ENCODE results near the gene ACAA1.
"Not testable (repeated sequence)": the region's sequence is repeated elsewhere in the genome, so short reads cannot be mapped to it uniquely, and the experiment has no call there.

The ACAA1 gene

GRCh38 chr3:38137615-38138348 lies 855 bp upstream of the ACAA1 start:
- TF ChIP-seq CTCF (IDR thresholded peaks at IDR 0.05; ENCODE audit: extremely low read depth, insufficient read depth, missing control alignments) = no peak
- in situ Hi-C loops (cut with MboI; ENCODE audit: low pct_unique_long_range_greater_than_20kb, low sequenced_read_pairs, unreplicated experiment) = no loop called here
- peak; percentile 52 for DNase-seq (ENCODE audit: low spot score)

- TF ChIP-seq CTCF (IDR thresholded peaks at IDR 0.05; ENCODE audit: extremely low read depth, insufficient read depth, missing control alignments) = no peak
- in situ Hi-C loops (cut with MboI; ENCODE audit: low pct_unique_long_range_greater_than_20kb, low sequenced_read_pairs, unreplicated experiment) = no loop called here
- peak; percentile 43 for DNase-seq (ENCODE audit: low spot score)
Observed at GRCh38 chr3:38136393-38136776, 542 bp downstream of the ACAA1 start.

- in situ Hi-C loops (cut with MboI; ENCODE audit: low pct_unique_long_range_greater_than_20kb, low sequenced_read_pairs, unreplicated experiment); DNase-seq (ENCODE audit: low spot score): not testable (repeated sequence)
Observed at GRCh38 chr3:38135621-38136277, 1.2 kb downstream of the ACAA1 start.

- in situ Hi-C loops (cut with MboI; ENCODE audit: low pct_unique_long_range_greater_than_20kb, low sequenced_read_pairs, unreplicated experiment); DNase-seq (ENCODE audit: low spot score): not testable (repeated sequence)
Observed at GRCh38 chr3:38134517-38135143, 2.3 kb downstream of the ACAA1 start.

- no peak for TF ChIP-seq CTCF (IDR thresholded peaks at IDR 0.05; ENCODE audit: extremely low read depth, insufficient read depth, missing control alignments)
- in situ Hi-C loops (cut with MboI; ENCODE audit: low pct_unique_long_range_greater_than_20kb, low sequenced_read_pairs, unreplicated experiment) = no loop called here
- DNase-seq (ENCODE audit: low spot score) = no peak
Observed at GRCh38 chr3:38133557-38134405, 3.1 kb downstream of the ACAA1 start.

GRCh38 chr3:38133209-38133556 lies 3.7 kb downstream of the ACAA1 start:
- in situ Hi-C loops (cut with MboI; ENCODE audit: low pct_unique_long_range_greater_than_20kb, low sequenced_read_pairs, unreplicated experiment) = no loop called here
- DNase-seq (ENCODE audit: low spot score) = no peak
- no peak for TF ChIP-seq CTCF (IDR thresholded peaks at IDR 0.05; ENCODE audit: extremely low read depth, insufficient read depth, missing control alignments)

- DNase-seq (ENCODE audit: low spot score) = no peak
- peak; percentile 71 for TF ChIP-seq CTCF (IDR thresholded peaks at IDR 0.05; ENCODE audit: extremely low read depth, insufficient read depth, missing control alignments)
- in situ Hi-C loops (cut with MboI; ENCODE audit: low pct_unique_long_range_greater_than_20kb, low sequenced_read_pairs, unreplicated experiment) = no loop called here
Observed at GRCh38 chr3:38131621-38132369, 5.1 kb downstream of the ACAA1 start.

Data from GM13977 (cell line).